Measurements from ENCODE around the gene LILRB5. TPM values are rescaled to one million over a fixed set of nuclear protein-coding genes. Genes with fewer than 3 reads are reported as not detected.

The LILRB5 gene
- total RNA-seq, 1 experiment from 2014 or later = 0.05 TPM

GRCh38 chr19:54262066-54262465 is 5.0 kb upstream of the LILRB5 start:
- intact Hi-C loops (cut with micrococcal nuclease; ENCODE audit: unreplicated experiment) (no loop called here), in situ Hi-C loops (cut with HindIII; ENCODE audit: low pct_unique_long_range_greater_than_20kb, low sequenced_read_pairs) (no loop called here)
- TF ChIP-seq CTCF (IDR thresholded peaks at IDR 0.05) (no peak), REST (IDR thresholded peaks at IDR 0.05; ENCODE audit: insufficient read depth in 1 of 2, low read depth in 2 of 2, low read length in 1 of 2) (peak in 1 of 2 experiments; percentile 40; a peak in 1 of 4 replicates)
- H3K27me3 ChIP-seq (ENCODE audit: control insufficient read depth, insufficient read depth, low read length) = peaks cover 7% of the 10 kb centered on the region
- ChIA-PET CTCF (interaction anchor here (0.8 kb wide), 1 partner anchor 56 kb away, joined by 3 read pairs; no protein-coding TSS in a partner anchor), POLR2A (no interaction called here)
- BruUV-seq (replicated peaks) = no TSS peak
- no peak overlapping the region for H3K4me3 ChIP-seq (ENCODE audit: low read depth in 2 of 2, low read length in 2 of 2)
- H3K4me1 ChIP-seq (ENCODE audit: control insufficient read depth, insufficient read depth, low read length) = no peaks in the 10 kb centered on the region
- no peaks in the 10 kb centered on the region for H3K36me3 ChIP-seq (ENCODE audit: control insufficient read depth, insufficient read depth, low read length)
- H3K27ac ChIP-seq (ENCODE audit: low read length) = no peak overlapping the region
- no peaks in the 10 kb centered on the region for H3K9me3 ChIP-seq (ENCODE audit: control insufficient read depth, insufficient read depth, low read depth, low read length)
- ATAC-seq = 0 out of 2 replicates have a peak, but pooled peaks have one; percentile 46
- DNase-seq (ENCODE audit: low read depth, low spot score) = no peak

GRCh38 chr19:54256250-54257115 is 590 bp downstream of the LILRB5 start:
- POLR2A ChIA-PET = interaction anchor here (0.6 kb wide), 2 partner anchors 45 to 307 kb away, joined by 3 to 4 read pairs; no protein-coding TSS in a partner anchor

More at GRCh38 chr19:54256250-54257115, 590 bp downstream of the LILRB5 start:
- BruUV-seq (replicated peaks) = no TSS peak
- intact Hi-C loops (cut with micrococcal nuclease; ENCODE audit: unreplicated experiment) = no loop called here
- Histone ChIP-seq H3K27me3 (ENCODE audit: control insufficient read depth, insufficient read depth, low read length) (peaks cover 5% of the 10 kb centered on the region), H3K9me3 (ENCODE audit: control insufficient read depth, insufficient read depth, low read depth, low read length) (no peaks in the 10 kb centered on the region), H3K36me3 (ENCODE audit: control insufficient read depth, insufficient read depth, low read length) (no peaks in the 10 kb centered on the region), H3K4me1 (ENCODE audit: control insufficient read depth, insufficient read depth, low read length) (no peaks in the 10 kb centered on the region; the same call in 1 of the 2 replicates), H3K27ac (ENCODE audit: low read length) (no peak overlapping the region), H3K4me3 (ENCODE audit: low read depth in 2 of 2, low read length in 2 of 2) (no peak overlapping the region)
- in situ Hi-C loops (cut with HindIII; ENCODE audit: low pct_unique_long_range_greater_than_20kb, low sequenced_read_pairs) = no loop called here
- DNase-seq (ENCODE audit: low read depth, low spot score) (no peak), ATAC-seq (no peak)
- CTCF ChIA-PET = interaction anchor here (0.5 to 1.4 kb wide), 2 partner anchors 10 to 656 kb away, joined by 5 to 7 read pairs; no protein-coding TSS in a partner anchor
- TF ChIP-seq REST (IDR thresholded peaks at IDR 0.05; ENCODE audit: insufficient read depth in 1 of 2, low read depth in 2 of 2, low read length in 1 of 2) (no peak), SIN3A (IDR thresholded peaks at IDR 0.05; ENCODE audit: borderline replicate concordance, insufficient read depth, low read depth, low read length) (no peak), TCF7L2 (IDR thresholded peaks at IDR 0.05; ENCODE audit: low read depth, low read length) (no peak), POLR2AphosphoS5 (IDR thresholded peaks at IDR 0.05; ENCODE audit: low read depth, low read length) (no peak), CTCF (IDR thresholded peaks at IDR 0.05) (no peak)
